Measurements from ENCODE around the gene EFCAB5. TPM values are rescaled to one million over a fixed set of nuclear protein-coding genes. Genes with fewer than 3 reads are reported as not detected.

Gene EFCAB5
- total RNA-seq, 4 donors from 2014 or later, result 0.46 to 0.47 TPM; not detected in 2

DNA sequence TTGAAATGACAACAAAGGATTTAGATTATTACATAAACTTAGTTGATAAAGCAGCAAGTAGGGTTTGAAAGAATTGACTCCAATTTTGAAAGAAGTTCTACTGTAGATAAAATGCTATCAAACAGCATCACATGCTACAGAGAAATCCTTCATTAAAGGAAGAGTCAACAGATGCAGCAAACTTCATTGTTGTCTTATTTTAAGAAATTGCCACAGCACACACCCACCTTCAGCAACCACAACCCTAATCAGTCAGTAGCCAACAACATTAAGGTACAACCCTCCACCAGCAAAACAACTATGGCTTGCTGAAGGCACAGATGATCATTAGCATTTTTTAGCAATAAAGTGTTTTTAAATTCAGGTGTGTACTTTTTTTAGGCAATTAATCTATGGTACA, 100.1 kb downstream of the EFCAB5 start:
- TF ChIP-seq, protein P1, sequence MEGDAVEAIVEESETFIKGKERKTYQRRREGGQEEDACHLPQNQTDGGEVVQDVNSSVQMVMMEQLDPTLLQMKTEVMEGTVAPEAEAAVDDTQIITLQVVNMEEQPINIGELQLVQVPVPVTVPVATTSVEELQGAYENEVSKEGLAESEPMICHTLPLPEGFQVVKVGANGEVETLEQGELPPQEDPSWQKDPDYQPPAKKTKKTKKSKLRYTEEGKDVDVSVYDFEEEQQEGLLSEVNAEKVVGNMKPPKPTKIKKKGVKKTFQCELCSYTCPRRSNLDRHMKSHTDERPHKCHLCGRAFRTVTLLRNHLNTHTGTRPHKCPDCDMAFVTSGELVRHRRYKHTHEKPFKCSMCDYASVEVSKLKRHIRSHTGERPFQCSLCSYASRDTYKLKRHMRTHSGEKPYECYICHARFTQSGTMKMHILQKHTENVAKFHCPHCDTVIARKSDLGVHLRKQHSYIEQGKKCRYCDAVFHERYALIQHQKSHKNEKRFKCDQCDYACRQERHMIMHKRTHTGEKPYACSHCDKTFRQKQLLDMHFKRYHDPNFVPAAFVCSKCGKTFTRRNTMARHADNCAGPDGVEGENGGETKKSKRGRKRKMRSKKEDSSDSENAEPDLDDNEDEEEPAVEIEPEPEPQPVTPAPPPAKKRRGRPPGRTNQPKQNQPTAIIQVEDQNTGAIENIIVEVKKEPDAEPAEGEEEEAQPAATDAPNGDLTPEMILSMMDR (IDR thresholded peaks at IDR 0.05), result no peak
- DNase-seq (ENCODE audit: low spot score), result no peak
- no peak for ATAC-seq (ENCODE audit: low FRiP score)

DNA sequence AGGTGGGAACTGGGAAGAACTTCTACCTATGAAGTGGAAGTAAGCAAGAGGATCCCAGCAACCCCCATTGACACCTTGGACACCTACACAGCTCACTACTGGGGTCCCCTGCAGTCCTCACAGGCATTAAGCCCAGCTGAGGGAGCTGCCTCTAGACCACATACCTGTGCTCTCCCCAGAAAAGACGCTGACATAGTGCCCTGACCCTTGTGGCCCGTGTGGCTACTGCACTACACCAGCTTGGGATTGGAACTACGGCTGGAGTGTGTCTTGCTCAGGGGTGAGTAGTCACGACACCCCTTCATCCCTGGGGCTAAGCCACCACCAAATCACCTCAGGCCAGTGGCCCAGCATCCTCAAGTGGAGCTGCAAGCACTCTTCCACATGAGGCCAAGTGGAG, 120.9 kb downstream of the EFCAB5 start:
- TF ChIP-seq, protein P1 (IDR thresholded peaks at IDR 0.05), result no peak
- DNase-seq (ENCODE audit: low spot score) (no peak), ATAC-seq (ENCODE audit: low FRiP score) (no peak)

DNA sequence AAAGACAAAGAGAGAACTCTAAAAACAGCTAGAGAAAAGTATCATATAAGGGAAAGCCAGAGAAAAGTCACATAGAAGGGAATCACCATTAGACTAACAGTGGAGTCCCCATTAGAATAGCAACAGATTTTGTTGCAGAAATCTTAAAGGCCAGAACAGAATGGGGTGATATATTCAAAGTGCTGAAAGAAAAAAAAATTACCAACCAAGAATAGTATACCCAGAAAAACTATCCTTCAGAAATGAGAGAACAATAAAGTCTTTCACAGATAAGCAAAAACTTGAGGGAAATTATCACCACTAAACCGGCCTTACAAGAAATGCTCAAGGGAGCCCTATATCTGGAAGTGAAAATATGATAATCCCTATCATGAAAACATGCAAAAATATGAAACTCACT, 123.3 kb downstream of the EFCAB5 start:
- DNase-seq (ENCODE audit: low spot score), result no peak
- ATAC-seq (ENCODE audit: low FRiP score), result no peak
- TF ChIP-seq, protein P1 (IDR thresholded peaks at IDR 0.05), result no peak

DNA sequence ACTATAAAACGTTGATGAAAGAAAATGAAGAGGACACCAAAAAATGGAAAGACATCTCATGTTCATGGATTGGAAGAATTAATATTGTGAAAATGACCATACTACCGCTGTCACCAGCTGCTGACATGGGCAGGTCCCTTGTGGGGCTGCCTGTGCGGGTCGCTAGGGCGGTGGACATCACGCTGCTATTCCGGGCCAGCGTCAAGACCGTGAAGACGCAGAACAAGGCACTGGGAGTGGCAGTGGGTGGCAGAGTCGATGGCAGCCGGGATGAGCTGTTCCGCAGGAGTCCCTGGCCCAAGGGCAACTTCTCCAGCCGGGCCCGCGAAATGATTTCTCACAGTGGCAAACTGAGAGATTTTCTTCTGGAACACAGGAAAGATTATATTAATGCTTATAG, 127.0 kb downstream of the EFCAB5 start:
- TF ChIP-seq, protein P1 (IDR thresholded peaks at IDR 0.05), result no peak
- DNase-seq (ENCODE audit: low spot score) (no peak), ATAC-seq (ENCODE audit: low FRiP score) (no peak)

DNA sequence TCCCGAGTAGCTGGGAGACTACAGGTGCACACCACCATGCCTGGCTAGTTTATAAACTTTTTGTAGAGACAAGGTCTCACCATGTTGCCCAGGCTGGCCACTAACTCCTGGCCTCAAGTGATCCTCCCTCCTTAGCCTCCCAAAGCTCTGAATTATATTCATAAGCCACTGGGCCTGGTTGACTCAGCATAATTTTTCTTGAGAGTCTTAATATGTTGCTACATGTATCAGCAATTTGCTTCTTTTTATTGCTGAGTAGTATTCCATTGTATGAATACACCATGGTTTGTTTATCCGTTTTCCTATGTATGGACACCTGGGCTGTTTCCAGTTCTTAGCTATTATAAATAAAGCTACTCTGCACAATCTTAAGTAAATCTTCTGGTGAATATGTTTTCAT, 132.8 kb downstream of the EFCAB5 start:
- ATAC-seq (ENCODE audit: low FRiP score), result no peak
- no peak for DNase-seq (ENCODE audit: low spot score)
- TF ChIP-seq, protein P1 (IDR thresholded peaks at IDR 0.05), result no peak

DNA sequence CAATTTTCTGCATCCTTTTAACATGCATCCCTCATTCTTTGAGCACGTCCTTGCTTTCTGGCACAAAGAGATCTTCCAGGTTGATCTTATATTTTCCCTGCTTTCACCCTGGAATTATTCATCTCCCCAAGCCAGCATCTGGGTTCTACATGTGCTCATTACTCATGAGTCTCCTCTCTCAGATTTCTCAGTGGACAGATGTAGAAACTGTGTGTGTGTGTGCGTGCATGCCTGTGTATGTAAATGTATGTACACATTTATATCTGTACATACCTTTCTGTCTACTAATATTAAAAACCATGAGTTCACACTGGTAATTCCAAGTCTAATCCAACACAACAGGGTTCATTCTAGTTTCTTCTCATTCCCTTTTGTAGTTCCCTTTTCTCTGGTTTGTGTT, 133.3 kb downstream of the EFCAB5 start:
- ATAC-seq (ENCODE audit: low FRiP score), result no peak
- DNase-seq (ENCODE audit: low spot score), result no peak
- TF ChIP-seq, protein P1 (IDR thresholded peaks at IDR 0.05), result no peak

DNA sequence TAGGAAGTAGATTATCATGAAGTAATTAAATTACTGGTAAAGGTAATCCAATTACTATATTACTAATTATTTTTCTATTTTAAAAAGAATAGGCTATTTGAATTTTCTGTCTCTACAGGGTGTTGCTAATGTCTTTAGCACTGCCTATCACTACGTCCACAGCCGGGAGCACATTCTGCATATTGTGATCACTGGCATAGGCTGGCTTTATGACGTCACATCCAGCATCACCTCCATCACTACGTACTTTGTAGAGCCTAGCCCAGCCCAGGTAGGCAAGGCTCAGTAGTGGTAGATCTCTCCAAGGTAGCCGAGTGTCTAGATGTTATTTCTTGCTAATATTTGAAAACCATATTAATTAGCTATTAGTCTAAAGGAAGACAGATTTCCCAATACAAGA, 141.3 kb downstream of the EFCAB5 start:
- DNase-seq (ENCODE audit: low spot score) (no peak), ATAC-seq (ENCODE audit: low FRiP score) (no peak)
- TF ChIP-seq, protein P1 (IDR thresholded peaks at IDR 0.05), result no peak
